ENCODE results near the gene IPO9. TPM values are rescaled to one million over a fixed set of nuclear protein-coding genes. Genes with fewer than 3 reads are reported as not detected.

Gene IPO9
- polyA plus RNA-seq, 4 donors, result 76.5 to 88.6 (median 81.0) TPM

Other genes starting within 250 kb of the IPO9 start
- 10 to 100 TPM; 12.9 to 15.9 (median 14.6) TPM for gene SHISA4, start 59.7 kb downstream of the IPO9 start, polyA plus RNA-seq (ENCODE audit: insufficient read length in 4 of 4)
- 1 to 10 TPM; 3.4 to 4.6 (median 4.6) TPM for gene LMOD1, start 117.4 kb downstream of the IPO9 start, polyA plus RNA-seq (ENCODE audit: insufficient read length in 4 of 4)
- gene TIMM17A, start 126.3 kb downstream of the IPO9 start, polyA plus RNA-seq (ENCODE audit: insufficient read length in 4 of 4), result 10 to 100 TPM; 46.6 to 74.6 (median 63.2) TPM
- gene RNPEP, start 153.5 kb downstream of the IPO9 start, polyA plus RNA-seq (ENCODE audit: insufficient read length in 4 of 4), result 10 to 100 TPM; 43.9 to 77.3 (median 55.9) TPM
- 100 to 1,000 TPM in 1 of 4 donors, 10 to 100 TPM in 2, 1 to 10 TPM in 1; 1.2 to 143 (median 66.5) TPM for gene ELF3, start 181.4 kb downstream of the IPO9 start, polyA plus RNA-seq (ENCODE audit: insufficient read length in 4 of 4)